Measurements from ENCODE around the gene PIGK. TPM values are rescaled to one million over a fixed set of nuclear protein-coding genes. Genes with fewer than 3 reads are reported as not detected.

Gene PIGK
- total and polyA plus RNA-seq, 10 donors = 3.2 to 29.3 (median 19.4) TPM

DNA sequence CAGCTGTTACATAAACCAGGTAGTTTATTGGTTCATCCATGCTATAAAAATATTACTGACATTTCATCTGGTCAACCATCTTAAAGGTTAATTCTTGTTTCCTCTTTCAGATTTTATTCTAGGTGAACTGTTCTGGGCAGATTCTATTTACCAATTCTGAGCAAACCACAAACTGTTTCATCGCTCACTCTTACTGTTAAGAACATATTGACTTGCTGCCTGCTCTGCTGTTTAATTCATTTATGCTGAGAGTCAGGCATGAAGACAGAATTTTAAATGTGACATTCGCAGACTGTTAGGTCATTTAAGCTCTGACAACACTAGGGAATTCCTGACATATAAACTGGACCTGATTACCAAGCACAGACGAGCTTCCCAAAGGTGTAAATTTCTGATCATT, 98.3 kb downstream of the PIGK start:
- H3K4me3 ChIP-seq = no peak overlapping the region
- 90 to 97% (median 94%) methylated on average over 3 of the region's 3 CpGs for WGBS, 5 donors
- intact Hi-C loops (cut with DNase I; ENCODE audit: low total_unique reads) = no loop called here
- H3K27me3 ChIP-seq (replicated peaks in 1 of 7) = no peaks in the 10 kb centered on the region
- DNase-seq = no peak
- no peaks in the 10 kb centered on the region for H3K9me3 ChIP-seq
- no peak overlapping the region for H3K27ac ChIP-seq
- H3K4me1 ChIP-seq = no peaks in the 10 kb centered on the region
- H3K36me3 ChIP-seq = peaks cover 0 to 34% (median 0%) of the 10 kb centered on the region in 6 donors
- TF ChIP-seq, protein P1, sequence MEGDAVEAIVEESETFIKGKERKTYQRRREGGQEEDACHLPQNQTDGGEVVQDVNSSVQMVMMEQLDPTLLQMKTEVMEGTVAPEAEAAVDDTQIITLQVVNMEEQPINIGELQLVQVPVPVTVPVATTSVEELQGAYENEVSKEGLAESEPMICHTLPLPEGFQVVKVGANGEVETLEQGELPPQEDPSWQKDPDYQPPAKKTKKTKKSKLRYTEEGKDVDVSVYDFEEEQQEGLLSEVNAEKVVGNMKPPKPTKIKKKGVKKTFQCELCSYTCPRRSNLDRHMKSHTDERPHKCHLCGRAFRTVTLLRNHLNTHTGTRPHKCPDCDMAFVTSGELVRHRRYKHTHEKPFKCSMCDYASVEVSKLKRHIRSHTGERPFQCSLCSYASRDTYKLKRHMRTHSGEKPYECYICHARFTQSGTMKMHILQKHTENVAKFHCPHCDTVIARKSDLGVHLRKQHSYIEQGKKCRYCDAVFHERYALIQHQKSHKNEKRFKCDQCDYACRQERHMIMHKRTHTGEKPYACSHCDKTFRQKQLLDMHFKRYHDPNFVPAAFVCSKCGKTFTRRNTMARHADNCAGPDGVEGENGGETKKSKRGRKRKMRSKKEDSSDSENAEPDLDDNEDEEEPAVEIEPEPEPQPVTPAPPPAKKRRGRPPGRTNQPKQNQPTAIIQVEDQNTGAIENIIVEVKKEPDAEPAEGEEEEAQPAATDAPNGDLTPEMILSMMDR (IDR thresholded peaks at IDR 0.05 in 8 of 11, conservative IDR thresholded peaks at IDR 0.05 in 3 of 11) = no peak
- no peak for TF ChIP-seq POLR2A (IDR thresholded peaks at IDR 0.05)
- no peak for TF ChIP-seq POLR2AphosphoS5 (IDR thresholded peaks at IDR 0.05)

DNA sequence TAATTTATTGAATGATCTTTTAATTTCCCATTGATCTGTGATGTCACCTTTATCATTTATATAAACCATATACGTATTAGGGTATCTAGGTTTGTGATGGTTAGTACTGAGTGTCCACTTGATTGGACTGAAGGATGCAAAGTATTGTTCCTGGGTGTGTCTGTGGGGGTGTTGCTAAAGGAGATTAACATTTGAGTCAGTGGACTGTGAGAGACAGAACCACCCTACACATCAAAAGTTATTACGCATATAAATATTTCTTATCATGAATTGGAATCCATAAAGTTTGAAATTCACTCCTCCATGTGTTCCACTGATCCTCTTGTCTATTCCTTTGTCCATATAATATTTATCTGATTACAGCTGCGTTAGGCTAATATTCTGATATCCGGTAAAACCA, 100.5 kb downstream of the PIGK start:
- Histone ChIP-seq H3K4me1 (no peaks in the 10 kb centered on the region), H3K27ac (no peak overlapping the region), H3K27me3 (replicated peaks in 1 of 7) (no peaks in the 10 kb centered on the region), H3K36me3 (peaks cover 0 to 34% (median 0%) of the 10 kb centered on the region in 6 donors), H3K9me3 (no peaks in the 10 kb centered on the region), H3K4me3 (no peak overlapping the region)
- no peak for DNase-seq
- TF ChIP-seq, protein P1 (IDR thresholded peaks at IDR 0.05 in 8 of 11, conservative IDR thresholded peaks at IDR 0.05 in 3 of 11) = no peak
- TF ChIP-seq POLR2A (IDR thresholded peaks at IDR 0.05) = no peak
- TF ChIP-seq POLR2AphosphoS5 (IDR thresholded peaks at IDR 0.05) = no peak
- intact Hi-C loops (cut with DNase I; ENCODE audit: low total_unique reads) = no loop called here
- 97 to 98% (median 97%) methylated on average over 4 of the region's 4 CpGs for WGBS, 5 donors

DNA sequence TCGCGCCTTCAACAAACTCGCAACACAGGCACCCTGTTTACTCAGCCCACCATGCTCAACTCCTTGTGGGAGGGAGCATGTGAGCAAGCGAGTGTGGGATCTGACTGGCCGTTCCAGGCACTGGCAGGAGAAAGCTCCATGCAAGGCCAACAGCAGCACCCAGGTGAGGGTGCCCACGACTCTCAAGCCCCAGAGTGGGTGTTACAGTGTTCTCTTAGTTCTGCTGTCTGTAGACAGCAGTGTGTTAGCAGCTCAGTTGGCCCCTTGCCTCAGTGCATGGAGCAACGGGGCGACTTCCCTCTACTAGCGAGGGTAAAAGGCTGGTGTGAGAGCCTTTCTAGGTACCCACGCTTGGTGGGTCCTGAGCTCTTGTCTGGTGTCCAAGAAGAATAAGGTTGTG, 114.6 kb downstream of the PIGK start:
- no peak overlapping the region for H3K4me3 ChIP-seq
- H3K9me3 ChIP-seq = no peaks in the 10 kb centered on the region
- no peaks in the 10 kb centered on the region for H3K36me3 ChIP-seq
- no peak overlapping the region for H3K27ac ChIP-seq
- peak; percentile 62 for DNase-seq
- WGBS, 5 donors = 95 to 98% (median 96%) methylated on average over 9 to 10 of the region's 10 CpGs
- H3K27me3 ChIP-seq (replicated peaks in 1 of 7) = no peaks in the 10 kb centered on the region
- intact Hi-C loops (cut with DNase I; ENCODE audit: low total_unique reads) = no loop called here
- TF ChIP-seq, protein P1 (IDR thresholded peaks at IDR 0.05 in 8 of 11, conservative IDR thresholded peaks at IDR 0.05 in 3 of 11) = no peak
- TF ChIP-seq POLR2AphosphoS5 (IDR thresholded peaks at IDR 0.05) (no peak), POLR2A (IDR thresholded peaks at IDR 0.05) (no peak)
- H3K4me1 ChIP-seq = no peaks in the 10 kb centered on the region

DNA sequence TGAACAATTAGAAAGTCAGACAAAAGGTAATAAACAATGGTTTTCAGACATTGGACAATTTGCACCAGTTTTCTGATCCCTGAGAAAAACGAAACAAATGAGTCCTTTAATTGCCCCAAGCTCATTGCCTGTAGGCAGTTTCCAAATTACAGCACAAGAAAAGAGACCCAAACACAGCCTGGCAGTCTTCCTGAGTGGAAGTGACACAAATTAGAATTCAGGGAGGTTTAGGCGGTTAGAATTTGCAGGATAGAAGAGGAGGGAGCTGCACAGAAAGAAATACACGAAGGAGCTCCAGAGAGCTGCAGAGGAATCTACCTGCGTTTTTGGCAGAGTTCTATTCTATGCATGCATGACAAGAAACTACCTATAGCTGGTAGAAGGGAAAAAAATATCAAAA, 115.7 kb downstream of the PIGK start:
- Histone ChIP-seq H3K36me3 (no peaks in the 10 kb centered on the region), H3K27ac (no peak overlapping the region), H3K9me3 (no peaks in the 10 kb centered on the region), H3K27me3 (replicated peaks in 1 of 7) (no peaks in the 10 kb centered on the region), H3K4me3 (no peak overlapping the region), H3K4me1 (no peaks in the 10 kb centered on the region)
- intact Hi-C loops (cut with DNase I; ENCODE audit: low total_unique reads) = no loop called here
- TF ChIP-seq POLR2A (IDR thresholded peaks at IDR 0.05) = no peak
- no peak for TF ChIP-seq POLR2AphosphoS5 (IDR thresholded peaks at IDR 0.05)
- TF ChIP-seq, protein P1 (IDR thresholded peaks at IDR 0.05 in 8 of 11, conservative IDR thresholded peaks at IDR 0.05 in 3 of 11) = no peak
- 90 to 96% (median 94%) methylated on average over 4 of the region's 4 CpGs for WGBS, 5 donors
- no peak for DNase-seq
